ENCODE data around the gene CNST.
"Not testable (repeated sequence)": the region's sequence is repeated elsewhere in the genome, so short reads cannot be mapped to it uniquely, and the experiment has no call there.

CNST gene

DNA sequence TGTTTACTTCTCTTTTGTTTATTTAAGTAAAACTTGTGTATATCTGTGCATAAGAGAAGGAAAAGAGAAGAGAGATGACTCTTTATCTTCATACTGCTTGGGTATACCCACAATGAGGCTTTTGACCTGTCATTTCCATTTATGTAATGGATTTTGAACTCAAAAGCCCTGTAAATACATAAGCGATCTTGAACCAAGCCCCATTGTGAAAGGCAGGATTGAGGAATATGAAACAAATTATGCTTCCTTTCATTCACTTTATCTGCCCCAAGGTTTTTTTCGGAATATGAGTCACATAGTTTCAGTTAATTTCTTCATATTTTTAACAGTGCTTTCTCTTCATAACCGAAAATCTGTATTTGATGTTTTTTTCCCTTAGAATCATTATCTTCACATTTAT, 21.4 kb downstream of the CNST start:
- DNase-seq: no peak

DNA sequence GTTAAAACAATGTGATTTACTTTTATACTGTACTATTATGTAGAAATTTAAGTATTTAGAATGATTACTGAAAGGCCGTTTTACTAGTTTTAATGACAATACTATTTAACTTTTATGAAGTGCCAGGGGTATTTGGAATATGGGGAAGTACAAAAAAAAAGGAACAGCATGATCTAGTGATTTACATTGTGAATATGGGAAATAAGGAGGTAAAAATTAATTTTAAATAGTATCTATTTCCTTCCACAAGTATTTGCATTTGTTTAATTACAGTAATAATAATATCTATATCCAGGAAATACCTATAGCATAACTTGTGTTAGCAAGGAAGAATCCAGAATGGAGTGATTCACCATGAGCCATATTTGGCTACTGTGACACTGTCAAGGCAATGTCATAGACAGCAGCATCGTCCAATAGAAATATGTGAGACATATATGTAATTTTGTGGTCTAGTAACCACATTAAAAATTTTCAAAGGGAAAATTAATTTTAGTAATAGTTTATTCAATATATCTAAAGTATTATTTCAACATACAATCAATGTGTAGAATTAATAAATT, 22.0 kb downstream of the CNST start:
- DNase-seq: no peak

DNA sequence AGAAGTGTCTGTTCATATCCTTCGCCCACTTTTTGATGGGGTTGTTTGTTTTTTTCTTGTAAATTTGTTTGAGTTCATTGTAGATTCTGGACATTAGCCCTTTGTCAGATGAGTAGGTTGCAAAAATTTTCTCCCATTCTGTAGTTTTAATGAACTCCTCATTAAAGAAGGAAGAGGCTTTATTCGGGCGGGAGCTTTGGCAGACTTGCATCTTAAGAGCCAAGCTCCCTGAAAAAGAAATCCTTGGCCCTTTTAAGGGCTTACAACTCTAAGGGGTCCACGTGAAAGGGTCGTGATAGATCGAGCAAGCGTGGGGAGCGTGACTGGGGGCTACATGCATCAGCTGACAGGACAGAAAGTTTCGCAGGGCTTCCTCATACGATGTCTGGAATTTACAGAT, 23.7 kb downstream of the CNST start:
- DNase-seq: not testable (repeated sequence)

DNA sequence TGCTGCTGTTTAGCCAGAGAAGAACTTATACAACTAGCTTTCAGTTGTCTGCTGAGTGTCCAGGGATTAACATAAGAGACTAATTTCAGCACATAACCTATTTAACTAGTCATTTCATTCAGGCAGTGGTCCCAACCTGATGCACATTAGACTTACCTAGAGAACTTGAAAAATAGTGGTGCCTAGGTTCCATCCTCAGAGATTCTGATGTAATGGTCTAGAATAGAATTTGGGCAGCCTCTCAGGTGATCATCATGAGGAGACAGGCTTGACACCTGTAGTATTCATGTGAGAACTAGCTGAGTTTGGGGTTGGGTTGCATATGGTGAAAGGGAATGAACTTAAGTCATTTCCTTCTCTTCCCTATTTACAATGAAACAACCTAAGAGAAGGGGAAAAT, 24.8 kb downstream of the CNST start:
- no peak for DNase-seq

DNA sequence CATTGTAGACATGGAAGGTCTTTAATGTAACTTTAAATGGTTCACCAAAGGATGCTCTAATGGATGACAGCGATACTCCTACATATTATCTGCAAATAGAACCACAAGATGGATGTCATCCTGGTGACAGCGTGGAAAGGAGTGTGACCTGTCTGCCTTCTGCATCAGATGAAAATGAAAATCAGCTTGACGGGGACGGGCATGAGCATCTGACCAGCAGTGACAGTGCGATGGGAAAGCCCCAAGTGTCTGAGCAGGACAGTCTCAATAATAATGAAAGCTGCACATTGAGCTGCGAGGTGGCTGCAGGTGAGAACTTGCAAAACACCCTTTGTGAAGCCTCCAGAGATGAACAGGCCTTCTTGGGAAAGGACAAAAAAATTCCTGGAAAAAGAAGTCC, 25.2 kb downstream of the CNST start:
- no peak for DNase-seq

DNA sequence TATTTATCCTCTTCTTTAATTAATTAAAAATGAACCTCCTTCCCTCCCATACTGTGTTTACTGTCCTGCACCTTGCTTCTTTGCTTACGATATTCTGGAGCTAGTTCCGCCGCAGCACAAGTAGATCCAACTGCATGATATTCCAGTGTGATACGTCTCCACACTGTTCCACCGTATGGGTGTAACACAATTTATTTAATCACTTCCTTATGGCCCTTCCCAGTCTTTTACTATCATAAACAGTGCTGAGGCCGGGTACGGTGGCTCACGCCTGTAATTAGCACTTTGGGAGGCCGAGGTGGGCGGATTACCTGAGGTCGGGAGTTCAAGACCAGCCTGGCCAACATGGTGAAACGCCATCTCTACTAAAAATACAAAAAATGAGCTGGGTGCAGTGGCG, 25.7 kb downstream of the CNST start:
- no peak for DNase-seq

DNA sequence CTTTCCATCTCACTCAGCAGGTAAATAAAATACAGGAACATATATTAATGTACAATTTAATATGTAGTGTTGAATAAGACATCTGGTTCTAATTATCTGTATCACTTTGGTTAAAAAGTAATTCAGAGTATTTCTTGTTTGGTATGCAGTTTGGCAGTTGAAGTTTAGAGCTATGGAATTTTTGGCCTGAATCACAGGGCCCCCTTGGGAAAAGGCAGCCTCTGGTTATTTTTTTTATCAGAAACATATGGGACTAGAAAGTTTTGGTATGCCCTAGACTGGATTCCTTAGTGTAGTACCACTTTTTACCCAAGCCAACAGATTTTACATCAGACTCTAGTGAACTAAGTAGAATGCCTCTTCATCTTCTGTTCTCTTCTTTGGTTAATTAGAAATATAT, 26.4 kb downstream of the CNST start:
- no peak for DNase-seq

DNA sequence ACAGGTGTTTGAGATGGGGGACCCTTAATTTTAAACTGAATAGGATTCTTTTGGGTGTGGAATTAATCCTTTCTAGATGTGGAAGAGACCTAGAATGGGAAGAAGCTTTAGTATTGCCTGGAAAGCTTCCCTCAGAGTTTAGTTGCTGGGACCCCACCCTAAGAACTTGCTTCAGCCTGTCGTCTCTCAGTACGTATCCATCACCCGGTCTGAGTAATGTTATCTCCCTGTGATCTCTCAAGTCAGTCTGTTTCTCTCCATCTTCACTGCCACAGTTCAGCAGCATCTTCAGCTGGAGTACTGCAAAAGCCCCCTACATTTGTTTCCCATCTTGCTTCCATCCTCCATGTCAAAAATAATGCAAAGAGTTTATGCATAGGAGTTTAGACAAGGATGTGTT, 28.9 kb downstream of the CNST start:
- DNase-seq: no peak

DNA sequence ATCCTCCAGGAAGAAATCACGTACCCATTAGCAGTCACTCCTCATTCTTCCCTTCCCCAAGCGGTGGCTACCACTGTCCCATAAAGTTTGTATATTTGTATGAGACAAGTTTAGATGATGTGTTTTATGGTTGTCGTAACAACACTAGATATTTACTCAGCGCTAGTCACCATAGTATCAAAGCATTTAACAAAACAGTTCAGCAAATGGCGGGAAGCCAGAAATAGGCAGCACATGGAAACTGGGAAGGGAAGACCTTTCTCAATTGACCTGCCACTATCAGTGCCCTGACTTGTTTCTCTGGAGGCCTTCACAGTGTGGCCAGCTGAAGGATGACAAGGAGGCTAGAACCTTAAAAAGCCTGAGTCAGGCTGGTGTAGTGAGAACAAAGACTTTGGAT, 31.1 kb downstream of the CNST start:
- DNase-seq: no peak

DNA sequence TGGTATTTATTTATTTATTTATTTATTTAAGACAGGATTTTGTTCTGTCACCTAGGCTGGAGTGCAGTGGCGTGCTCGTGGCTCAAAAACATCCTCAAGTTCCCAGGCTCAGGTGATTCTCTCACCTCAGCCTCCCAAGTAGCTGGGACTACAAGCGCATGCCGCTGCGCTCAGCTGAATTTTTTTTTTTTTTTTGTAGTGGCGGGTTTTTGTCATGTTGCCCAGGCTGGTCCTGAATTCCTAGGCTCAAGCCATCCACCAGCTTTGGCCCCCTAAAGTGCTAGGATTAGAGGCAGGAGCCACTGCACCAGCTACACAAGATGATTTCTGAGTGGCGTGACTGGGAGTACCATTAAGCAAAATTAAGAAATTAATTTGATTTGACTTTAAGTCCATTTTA, 31.7 kb downstream of the CNST start:
- no peak for DNase-seq

DNA sequence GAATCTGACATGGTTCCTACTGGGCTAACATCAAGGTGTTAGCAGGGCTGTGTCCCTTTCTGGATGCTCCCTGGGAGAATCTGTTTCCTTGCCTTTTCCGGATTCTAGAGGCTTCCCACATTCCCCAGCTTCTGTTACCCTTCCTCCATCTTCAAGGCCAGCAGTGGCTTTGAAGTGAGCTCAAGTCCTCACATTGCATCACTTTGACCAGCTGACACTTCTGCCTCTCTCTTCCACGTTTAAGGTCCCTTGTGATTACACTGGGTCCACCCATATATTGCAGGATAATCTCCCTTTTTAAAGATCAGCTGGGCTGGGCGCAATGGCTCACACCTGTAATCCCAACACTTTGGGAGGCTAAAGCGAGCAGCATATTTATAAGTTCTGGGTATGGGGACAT, 33.1 kb downstream of the CNST start:
- no peak for DNase-seq

DNA sequence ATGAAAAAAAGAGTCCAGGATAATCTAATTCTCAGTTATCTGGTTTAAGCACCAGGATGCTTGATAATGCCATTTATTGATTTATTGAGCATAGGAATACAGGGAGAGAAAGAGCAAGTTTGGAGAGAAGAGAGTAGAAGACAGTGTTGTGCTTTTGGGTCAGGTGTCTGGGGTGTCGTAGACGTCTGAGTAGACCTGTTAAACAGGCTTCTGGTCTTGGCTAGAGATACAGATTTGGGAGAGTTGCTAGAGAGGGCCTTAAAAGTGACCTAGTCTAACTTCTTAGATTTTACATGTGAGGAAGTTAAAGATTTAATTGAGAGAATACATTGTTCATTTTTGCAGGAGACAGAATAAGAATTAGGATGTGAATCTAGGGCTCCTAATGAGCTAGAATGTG, 34.3 kb downstream of the CNST start:
- DNase-seq: no peak

DNA sequence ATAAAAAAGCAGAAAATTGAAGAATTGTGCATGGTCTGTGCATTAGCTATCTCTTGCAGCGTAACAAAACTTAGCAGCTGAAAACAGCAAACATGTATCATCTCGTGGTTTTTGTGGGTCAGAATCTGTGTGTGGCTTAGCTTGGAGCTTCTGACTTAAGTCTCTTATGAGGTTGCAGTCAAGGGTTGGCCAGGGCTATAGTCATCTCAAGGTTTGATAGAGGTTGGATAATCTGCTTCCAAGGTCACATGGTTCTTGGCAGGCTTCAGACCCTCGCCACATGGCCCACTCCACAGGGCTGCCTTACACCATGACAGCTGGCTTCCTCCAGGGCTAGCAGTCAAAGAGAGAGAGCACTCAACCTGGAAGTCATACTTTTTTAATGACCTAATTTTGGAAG, 35.9 kb downstream of the CNST start:
- peak in 1 of 2 experiments; percentile 35 for DNase-seq

DNA sequence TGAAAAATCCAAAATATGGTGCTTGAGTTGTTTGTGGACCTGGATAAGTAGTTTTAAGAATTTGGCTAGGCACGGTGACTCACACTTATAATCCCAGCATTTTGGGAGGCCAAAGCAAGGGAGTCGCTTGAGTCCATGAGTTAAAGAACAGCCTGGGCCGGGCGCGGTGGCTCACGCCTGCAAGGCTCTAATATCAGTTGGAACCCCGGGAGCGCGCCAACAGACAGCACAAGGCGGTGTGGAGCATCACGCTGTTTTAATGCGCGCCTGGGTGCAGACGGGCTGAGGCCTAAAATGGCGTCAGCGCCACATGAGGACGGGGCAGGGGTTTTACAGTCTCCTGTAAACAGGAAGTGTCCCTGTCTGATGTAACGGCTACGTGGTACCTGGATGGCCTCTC, 39.0 kb downstream of the CNST start:
- not testable (repeated sequence) for DNase-seq

DNA sequence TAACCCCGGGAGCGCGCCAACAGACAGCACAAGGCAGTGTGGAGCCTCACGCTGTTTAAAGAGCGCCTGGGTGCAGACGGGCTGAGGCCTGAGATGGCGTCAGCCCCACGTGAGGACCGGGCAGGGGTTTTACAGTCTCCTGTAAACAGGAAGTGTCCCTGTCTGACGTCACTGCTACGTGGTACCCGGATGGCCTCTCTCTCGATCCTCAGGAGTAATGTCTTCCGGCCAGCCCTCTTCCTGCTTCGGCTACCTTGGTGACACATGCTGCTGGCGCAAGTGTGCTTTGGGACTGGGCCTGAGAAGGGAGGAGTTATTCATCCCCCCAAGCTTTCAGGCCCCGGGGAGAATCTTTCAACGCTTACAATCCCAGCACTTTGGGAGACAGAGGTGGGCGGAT, 41.2 kb downstream of the CNST start:
- no peak for DNase-seq

DNA sequence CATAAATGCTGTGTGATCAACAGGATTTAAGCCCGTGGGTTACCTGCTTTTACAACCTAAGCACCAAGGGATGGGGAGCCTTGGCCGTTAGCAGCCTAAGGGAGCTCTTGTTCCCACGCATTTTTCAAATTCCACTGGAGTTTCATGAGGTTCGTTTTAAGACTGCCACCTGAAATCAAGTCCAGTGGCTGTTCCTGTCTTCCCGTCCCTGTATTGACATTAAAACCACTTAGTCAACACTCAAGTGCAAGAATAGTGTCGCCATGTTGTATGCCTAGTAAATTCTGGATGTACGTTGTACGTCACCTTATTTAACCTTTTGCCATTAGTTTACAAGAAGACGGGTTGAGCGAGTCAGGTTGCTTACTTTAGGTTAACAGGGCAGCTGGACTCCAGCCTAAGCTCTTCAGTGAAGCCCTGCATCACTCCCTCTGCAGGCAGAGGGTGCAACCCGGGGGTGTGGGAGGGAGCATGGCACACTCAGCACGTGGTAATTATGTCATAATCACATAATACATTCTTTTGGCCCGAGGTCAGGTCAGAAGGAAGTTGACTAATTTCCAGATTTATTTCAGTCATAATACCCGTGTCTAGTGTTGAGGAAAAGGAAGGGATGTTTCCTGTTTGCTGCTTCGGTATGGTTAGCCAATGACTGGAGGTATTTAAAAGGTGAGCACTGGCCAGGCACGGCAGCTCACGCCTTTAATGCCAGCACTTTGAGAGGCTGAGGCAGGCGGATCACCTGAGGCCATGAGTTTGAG, 42.5 kb downstream of the CNST start:
- peak; percentile 47 to 55 for DNase-seq

DNA sequence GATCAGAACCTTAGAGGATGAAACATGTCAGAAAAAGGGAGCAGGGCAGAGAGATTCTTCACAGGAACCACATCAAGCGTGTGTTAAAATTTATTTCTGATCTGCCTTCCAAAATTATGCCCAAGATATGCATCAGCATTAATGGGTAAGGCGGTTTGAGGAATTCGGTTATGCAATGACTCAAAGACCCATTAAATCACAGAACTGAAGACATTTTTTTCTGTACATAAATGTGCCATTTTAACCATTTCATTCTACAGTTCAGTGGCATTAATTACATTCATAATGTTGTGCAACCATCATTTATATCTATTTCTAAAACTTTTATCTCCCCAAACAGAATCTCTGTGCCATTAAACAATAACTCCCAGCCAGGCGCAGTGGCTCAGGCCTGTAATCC, 43.4 kb downstream of the CNST start:
- no peak for DNase-seq

DNA sequence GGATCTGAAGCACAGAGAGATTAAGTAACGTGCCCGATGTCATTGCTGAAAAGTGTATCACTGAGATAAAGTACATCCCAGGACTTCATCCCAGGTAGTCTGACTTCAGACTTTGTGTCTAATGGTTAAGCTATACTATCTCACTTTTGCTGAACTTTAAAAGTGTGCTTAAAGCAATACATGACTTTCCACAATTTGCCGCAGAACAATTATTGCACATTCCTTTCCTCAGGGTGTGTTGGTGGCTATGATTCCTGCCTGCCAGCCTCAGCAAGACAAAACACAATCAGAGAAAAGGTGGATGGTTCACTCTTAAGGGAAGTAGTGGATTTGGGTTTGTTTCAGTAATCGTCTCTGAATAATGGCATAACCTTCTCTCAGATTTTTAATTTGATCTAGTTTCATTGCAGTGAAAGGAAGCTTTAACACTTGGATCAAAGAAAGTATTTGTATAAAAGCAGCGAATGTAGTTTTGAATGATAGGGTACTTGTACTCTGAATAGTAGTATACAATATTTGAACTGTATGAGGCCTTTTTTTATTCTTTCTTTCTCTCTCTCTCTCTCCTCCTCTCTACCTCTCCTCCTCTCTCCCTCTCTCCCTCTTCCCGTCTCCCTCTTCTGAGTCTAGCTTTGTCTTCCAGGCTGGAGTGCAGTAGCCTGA, 47.0 kb downstream of the CNST start:
- DNase-seq: no peak

DNA sequence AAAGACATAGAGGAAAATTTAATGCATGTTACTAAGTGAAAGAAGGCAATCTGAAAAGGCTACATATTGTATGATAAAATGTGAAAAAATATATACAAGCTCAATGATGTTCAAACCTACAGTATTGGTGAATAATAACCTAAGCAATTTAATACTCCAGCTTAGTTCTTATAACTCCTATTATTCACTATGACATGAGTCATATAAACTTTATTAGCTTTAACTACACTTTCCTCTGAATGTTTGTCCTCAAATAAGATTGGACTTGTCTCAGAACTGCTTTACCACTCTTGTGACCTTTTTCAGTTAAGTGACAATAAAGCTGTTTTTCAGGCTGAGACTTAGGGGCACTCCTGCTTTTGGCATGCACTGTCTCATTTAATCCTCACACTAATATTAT, 50.9 kb downstream of the CNST start:
- DNase-seq: no peak

DNA sequence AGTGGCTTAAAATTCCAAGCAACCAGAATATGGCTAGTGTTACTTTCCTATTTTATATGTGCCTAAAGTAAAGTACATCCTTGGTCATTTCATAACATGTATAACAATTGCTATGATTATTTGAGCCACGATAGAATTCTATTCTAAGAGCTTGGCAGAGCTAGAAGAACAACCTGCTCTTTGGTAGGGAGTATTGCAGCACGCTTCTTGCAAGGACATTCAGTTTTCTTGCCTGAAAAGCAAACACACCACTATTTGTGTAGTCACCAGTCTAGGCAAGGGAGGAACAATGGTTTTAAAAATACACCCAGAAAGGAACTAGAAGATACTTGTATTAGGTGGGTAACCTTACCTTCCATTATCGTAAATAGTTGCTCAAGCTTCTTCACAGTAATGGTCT, 51.5 kb downstream of the CNST start:
- DNase-seq: no peak

DNA sequence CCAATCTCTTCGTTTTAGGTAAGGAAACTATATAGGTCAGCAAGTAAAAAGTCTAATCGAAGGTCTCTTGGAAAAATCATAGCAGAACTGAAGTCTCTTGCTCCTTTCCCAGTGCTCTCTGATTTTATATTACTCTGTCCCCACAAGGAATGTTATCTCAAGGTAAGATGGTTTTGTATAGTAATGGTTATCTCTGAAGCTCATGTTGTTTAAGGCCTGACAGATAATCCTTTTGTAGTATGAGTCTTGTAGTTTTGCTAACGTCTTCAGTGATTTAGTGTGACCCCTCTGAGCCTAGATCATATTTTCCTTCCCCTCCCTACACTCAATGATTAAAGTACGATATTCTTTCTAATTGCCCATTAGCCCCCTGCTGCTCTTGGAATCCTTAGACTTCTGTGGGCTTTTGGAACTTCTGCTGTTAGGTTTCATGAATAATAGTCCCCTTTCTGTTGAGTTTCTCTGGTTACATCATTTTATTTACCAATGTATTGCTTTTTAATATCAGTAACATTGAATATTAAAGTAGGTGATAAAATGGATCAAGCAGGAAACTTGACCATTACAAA, 52.1 kb downstream of the CNST start:
- no peak for DNase-seq

DNA sequence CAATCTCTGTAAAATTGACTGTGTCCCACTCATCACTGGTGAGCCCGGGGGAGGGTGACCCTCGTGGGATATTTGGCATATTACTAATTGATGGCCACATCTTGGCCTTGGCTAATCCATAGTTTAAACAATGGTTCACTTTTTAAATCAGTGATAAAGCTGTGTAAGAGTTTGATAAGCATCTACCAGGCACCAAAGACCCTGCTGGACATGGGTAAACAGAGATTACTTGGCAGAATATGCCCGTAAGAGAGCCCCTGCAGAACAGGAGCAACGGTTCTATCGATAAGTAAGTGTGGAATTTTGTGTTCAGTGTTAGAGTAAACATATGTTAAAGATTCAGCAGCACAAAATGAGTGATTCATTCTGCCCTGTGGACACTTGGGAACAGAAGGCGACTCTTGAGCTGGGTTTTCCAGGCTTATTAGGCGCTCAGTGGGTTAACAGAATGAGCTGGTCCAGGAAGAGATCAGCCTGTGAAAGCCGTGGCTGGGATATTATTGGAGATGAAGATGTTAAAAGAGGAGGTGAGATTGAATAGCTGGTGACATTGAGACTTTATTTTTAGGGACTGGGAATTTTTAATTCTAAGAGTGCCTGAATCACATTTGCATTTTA, 55.9 kb downstream of the CNST start:
- no peak for DNase-seq

DNA sequence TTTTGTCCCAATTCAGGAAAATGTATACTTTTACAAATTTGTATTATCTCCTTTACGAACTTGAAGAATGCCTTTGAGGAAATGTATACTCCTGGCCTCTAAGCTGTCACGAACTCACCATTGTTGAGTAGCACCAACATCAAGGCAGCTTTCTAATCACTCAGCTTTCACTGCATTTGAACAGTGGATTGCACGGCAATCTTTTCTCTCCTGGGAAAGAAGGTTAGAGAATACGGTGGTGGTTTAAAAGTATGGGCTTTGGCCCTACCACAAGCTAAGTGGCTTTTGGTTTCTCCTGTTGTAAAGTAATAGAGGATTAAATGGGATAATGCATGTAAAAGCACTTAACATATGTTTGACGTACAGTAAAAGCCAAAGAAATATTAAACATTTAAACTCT, 57.8 kb downstream of the CNST start:
- DNase-seq: no peak

DNA sequence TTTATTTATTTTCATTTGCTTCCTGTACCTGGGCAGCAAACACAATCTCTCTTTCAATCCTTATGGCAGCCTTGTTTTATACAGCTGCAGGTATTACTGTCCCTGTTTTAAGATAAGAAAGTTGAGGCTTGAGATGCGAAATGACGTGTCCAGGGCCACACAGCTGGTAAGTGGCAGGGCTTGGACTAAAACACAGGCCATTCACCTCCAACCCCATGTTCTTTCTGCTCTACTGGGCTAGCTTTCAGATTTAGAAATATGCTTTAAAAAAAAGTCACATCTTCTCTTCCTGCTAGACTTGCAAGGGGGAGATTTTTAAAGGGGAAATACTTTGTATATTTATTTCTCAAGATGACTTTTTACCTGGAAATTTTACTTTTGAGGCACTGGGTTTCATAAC, 62.8 kb downstream of the CNST start:
- DNase-seq: no peak

Data from activated T-cell treated with anti-CD3 and anti-CD28 coated beads, Interleukin-2, amount 50 U/mL, for 48 hours (primary cell).